ENCODE data around the gene GAB4.
A peak's percentile ranks its signal among the peaks of the same experiment; 100 is the strongest.
"Not testable (repeated sequence)": the region's sequence is repeated elsewhere in the genome, so short reads cannot be mapped to it uniquely, and the experiment has no call there.

Gene GAB4

GRCh38 chr22:16957781-16958180 is 50.2 kb downstream of the GAB4 start:
- DNase-seq: no peak

- no peak for DNase-seq
Observed at GRCh38 chr22:16956290-16956689, 51.7 kb downstream of the GAB4 start.

GRCh38 chr22:16955678-16956210 is 52.3 kb downstream of the GAB4 start:
- DNase-seq: no peak

- DNase-seq: no peak
Observed at GRCh38 chr22:16955081-16955480, 52.9 kb downstream of the GAB4 start.

GRCh38 chr22:16954060-16954403 is 54.0 kb downstream of the GAB4 start:
- DNase-seq: no peak

- no peak for DNase-seq
Observed at GRCh38 chr22:16953206-16954059, 54.6 kb downstream of the GAB4 start.

GRCh38 chr22:16949561-16949960 is 58.5 kb downstream of the GAB4 start:
- no peak for DNase-seq

GRCh38 chr22:16937811-16938210 is 70.2 kb downstream of the GAB4 start:
- DNase-seq: no peak

GRCh38 chr22:16937209-16937608 is 70.8 kb downstream of the GAB4 start:
- not testable (repeated sequence) for DNase-seq

GRCh38 chr22:16936625-16937024 is 71.4 kb downstream of the GAB4 start:
- no peak for DNase-seq

- no peak for DNase-seq
Observed at GRCh38 chr22:16935209-16935608, 72.8 kb downstream of the GAB4 start.

- no peak for DNase-seq
Observed at GRCh38 chr22:16933291-16934282, 74.4 kb downstream of the GAB4 start.

- no peak for DNase-seq
Observed at GRCh38 chr22:16932577-16932976, 75.4 kb downstream of the GAB4 start.

GRCh38 chr22:16925407-16925966 is 82.5 kb downstream of the GAB4 start:
- DNase-seq: no peak

- no peak for DNase-seq
Observed at GRCh38 chr22:16922706-16923105, 85.3 kb downstream of the GAB4 start.

GRCh38 chr22:16922076-16922475 is 85.9 kb downstream of the GAB4 start:
- no peak for DNase-seq

GRCh38 chr22:16917144-16918003 is 90.6 kb downstream of the GAB4 start:
- peak; percentile 75 for DNase-seq

GRCh38 chr22:16915701-16916100 is 92.3 kb downstream of the GAB4 start:
- DNase-seq: no peak

- not testable (repeated sequence) for DNase-seq
Observed at GRCh38 chr22:16914911-16915310, 93.1 kb downstream of the GAB4 start.

GRCh38 chr22:16914006-16914405 is 94.0 kb downstream of the GAB4 start:
- no peak for DNase-seq

- no peak for DNase-seq
Observed at GRCh38 chr22:16912281-16912680, 95.7 kb downstream of the GAB4 start.

Data from OCI-M1 (cell line).